IMR-90 (cell line): Measurements from ENCODE around the gene MTCL3.

Source experiments
- ATAC-seq: fragments of 200-7000 bp; cut with Tn5 transposase; 2 replicates; pipeline ENCODE4 v1.9.1; 2020; ENCODE audit warnings: low read depth, mild to moderate bottlenecking, moderate library complexity
- BruUV-seq: library from RNA; stranded (reverse); fragments of 400-500 nt; replicated peaks from 2 replicates; lab custom pipeline; 2021; lab: Mats Ljungman, UMichigan
- CTCF ChIA-PET: fragments of 300-600 bp; formaldehyde crosslinking; extraction: SDS; loops from one replicate; lab custom pipeline; 2021; ENCODE audit warnings: antibody characterized with exemption; lab: Yijun Ruan, JAX
- POLR2A ChIA-PET: fragments of 300-600 bp; sonication (Branson Sonifier 250); formaldehyde crosslinking; loops from one replicate; lab custom pipeline; 2022; ENCODE audit warnings: antibody characterized with exemption; ENCODE audit not compliant: unreplicated experiment; lab: Charles Lee
- DNase-seq: peaks from one replicate; pipeline ENCODE4 v3.0.0; 2013
- H2AFZ ChIP-seq: replicated peaks from 2 replicates; pipeline ENCODE3; 2013; ENCODE audit warnings: low read length, mild to moderate bottlenecking; ENCODE audit not compliant: poor library complexity
- H2AK5ac ChIP-seq: 2 replicates; pipeline ENCODE4 v1.6.1; 2013; ENCODE audit warnings: low read depth, low read length, inconsistent platforms
- H2AK9ac ChIP-seq: replicated peaks from 2 replicates; pipeline ENCODE3; 2013; ENCODE audit warnings: mild to moderate bottlenecking, low read depth, low read length, moderate library complexity; ENCODE audit not compliant: poor library complexity
- H2BK120ac ChIP-seq: 2 replicates; pipeline ENCODE4 v1.6.1; 2013; ENCODE audit warnings: low read depth, low read length, inconsistent platforms
- H2BK15ac ChIP-seq: 3 replicates; pipeline ENCODE4 v1.6.1; 2013; ENCODE audit warnings: low read depth, low read length, inconsistent platforms
- H2BK20ac ChIP-seq: 2 replicates; pipeline ENCODE4 v1.6.1; 2013; ENCODE audit warnings: low read depth, mild to moderate bottlenecking, inconsistent platforms, low read length, moderate library complexity
- H2BK5ac ChIP-seq: 2 replicates; pipeline ENCODE4 v1.6.1; 2013; ENCODE audit warnings: mild to moderate bottlenecking, low read depth, low read length, inconsistent platforms; ENCODE audit not compliant: poor library complexity, severe bottlenecking
- H3K14ac ChIP-seq: replicated peaks from 2 replicates; pipeline ENCODE4 v1.6.1; 2013; ENCODE audit warnings: low read depth, low read length, inconsistent platforms
- H3K18ac ChIP-seq: 2 replicates; pipeline ENCODE4 v1.6.1; 2013; ENCODE audit warnings: low read depth, low read length, control low read depth
- H3K23ac ChIP-seq: 2 replicates; pipeline ENCODE4 v1.6.1; 2013; ENCODE audit warnings: low read depth, low read length, inconsistent platforms
- H3K27ac ChIP-seq: 2 replicates; pipeline ENCODE4 v1.5.1; 2013; ENCODE audit warnings: mild to moderate bottlenecking, control low read depth, low read length; ENCODE audit not compliant: insufficient read depth
- H3K27me3 ChIP-seq: 2 replicates; pipeline ENCODE4 v1.6.1; 2013; ENCODE audit warnings: low read length; ENCODE audit not compliant: control insufficient read depth, insufficient read depth
- H3K36me3 ChIP-seq: 2 replicates; pipeline ENCODE4 v1.6.1; 2013; ENCODE audit warnings: low read length, mixed read lengths; ENCODE audit not compliant: control insufficient read depth, insufficient read depth
- H3K4ac ChIP-seq: 2 replicates; pipeline ENCODE4 v1.6.1; 2013; ENCODE audit warnings: low read depth, low read length, inconsistent platforms
- H3K4me1 ChIP-seq: 2 replicates; pipeline ENCODE4 v1.6.1; 2013; ENCODE audit warnings: low read length, mixed read lengths; ENCODE audit not compliant: control insufficient read depth, insufficient read depth
- H3K4me2 ChIP-seq: 2 replicates; pipeline ENCODE4 v1.6.1; 2013; ENCODE audit warnings: low read depth, mild to moderate bottlenecking, control low read depth, low read length, moderate library complexity
- H3K4me3 ChIP-seq: 2 replicates; pipeline ENCODE4 v1.5.1; 2013; ENCODE audit warnings: low read depth, mild to moderate bottlenecking, control low read depth, low read length, moderate library complexity; ENCODE audit not compliant: insufficient read depth
- H3K56ac ChIP-seq: 2 replicates; pipeline ENCODE4 v1.6.1; 2013; ENCODE audit warnings: low read length, inconsistent platforms; ENCODE audit not compliant: insufficient read depth; ENCODE audit errors: extremely low read depth
- H3K79me1 ChIP-seq, 2 experiments: 2 replicates each; pipeline ENCODE4 v1.6.1; 2013; ENCODE audit warnings: low read length in 2 of 2, inconsistent platforms in 1 of 2, low read depth in 1 of 2
- H3K9ac ChIP-seq: 2 replicates; pipeline ENCODE4 v1.6.1; 2013; ENCODE audit warnings: low read depth, low read length, control low read depth
- H3K9me1 ChIP-seq: 2 replicates; pipeline ENCODE4 v1.6.1; 2013; ENCODE audit warnings: low read length, inconsistent platforms; ENCODE audit not compliant: insufficient read depth
- H3K9me3 ChIP-seq: 2 replicates; pipeline ENCODE4 v1.6.1; 2013; ENCODE audit warnings: low read length; ENCODE audit not compliant: control insufficient read depth, insufficient read depth
- H4K20me1 ChIP-seq: 2 replicates; pipeline ENCODE4 v1.6.1; 2013; ENCODE audit warnings: low read length, inconsistent platforms; ENCODE audit not compliant: insufficient read depth
- H4K5ac ChIP-seq: 2 replicates; pipeline ENCODE4 v1.6.1; 2013; ENCODE audit warnings: mild to moderate bottlenecking, low read depth, low read length, control low read depth
- H4K8ac ChIP-seq, 2 experiments: 2 replicates each; pipeline ENCODE4 v1.6.1; 2013; ENCODE audit warnings: low read depth in 2 of 2, low read length in 2 of 2, control low read depth in 1 of 2, inconsistent platforms in 1 of 2
- H4K91ac ChIP-seq: 2 replicates; pipeline ENCODE4 v1.6.1; 2013; ENCODE audit warnings: low read depth, low read length, inconsistent platforms; ENCODE audit not compliant: insufficient read depth
- BHLHE40 ChIP-seq: fragments of 150-350 bp; IDR thresholded peaks from 2 replicates; pipeline ENCODE4 v1.6.1; 2016; ENCODE audit warnings: mild to moderate bottlenecking, low read depth, low read length
- CHD1 ChIP-seq: IDR thresholded peaks from 2 replicates; pipeline ENCODE4 v1.6.1; 2012; ENCODE audit warnings: low read depth, low read length, improper control_type of control experiment
- MAFK ChIP-seq: IDR thresholded peaks from 2 replicates; pipeline ENCODE4 v1.6.1; 2012; ENCODE audit warnings: low read depth, low read length, improper control_type of control experiment
- RCOR1 ChIP-seq: IDR thresholded peaks from 2 replicates; pipeline ENCODE4 v1.6.1; 2012; ENCODE audit warnings: mild to moderate bottlenecking, low read length, improper control_type of control experiment; ENCODE audit not compliant: insufficient replicate concordance
- whole genome bisulfite sequencing, 2 experiments: methylation state at CpG; one replicate each; pipeline versions ENCODE4 v1.1.5 to v1.1.7; 2013; ENCODE audit warnings: missing lambda C conversion rate in 2 of 2; ENCODE audit not compliant: insufficient read length in 1 of 2; ENCODE audit errors: extremely low coverage in 2 of 2; 5-methylcytosine and 5-hydroxymethylcytosine counted together
- dilution Hi-C: fragments of 300-500 bp; cut with HindIII; formaldehyde crosslinking; loops from one replicate; pipeline ENCODE4 v1.14.3; 2018; ENCODE audit warnings: low sequenced_read_pairs; ENCODE audit not compliant: unreplicated experiment
- in situ Hi-C: fragments of 300-500 bp; cut with MboI; formaldehyde crosslinking; loops from 3 replicates; pipeline ENCODE4 v1.14.3; 2019; ENCODE audit warnings: low sequenced_read_pairs, inconsistent platforms, mixed read lengths
- intact Hi-C: fragments of 100-400 bp; cut with micrococcal nuclease; formaldehyde crosslinking; loops from 2 replicates; pipeline ENCODE4 v1.10.0; 2022

MTCL3 gene

DNA sequence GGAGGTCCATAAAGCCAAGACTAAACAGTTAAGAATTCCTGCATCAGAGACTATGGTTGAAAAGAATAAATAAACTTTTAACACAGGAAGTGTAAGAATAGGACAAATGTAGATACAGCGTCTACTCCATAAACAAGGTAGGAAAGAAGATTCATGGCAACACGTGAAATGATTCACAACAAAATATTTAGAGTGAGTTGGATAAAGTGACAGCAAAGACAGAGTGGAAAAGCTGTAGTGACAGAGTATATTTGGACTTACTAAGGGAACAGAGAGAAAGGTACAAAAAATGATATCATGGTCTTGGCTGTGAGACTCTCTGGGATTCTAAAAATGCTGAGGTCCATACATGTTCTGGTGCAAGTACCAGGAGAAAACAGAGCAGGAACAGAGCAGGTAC, 38.0 kb downstream of the MTCL3 start:
- POLR2A ChIA-PET = no interaction called here
- Histone ChIP-seq H2BK15ac (no peak overlapping the region), H3K9me3 (no peaks in the 10 kb centered on the region), H3K27ac (no peak overlapping the region), H3K23ac (no peak overlapping the region), H2BK20ac (no peak overlapping the region), H3K4me2 (no peak overlapping the region), H2AFZ (no peak overlapping the region), H3K36me3 (no peaks in the 10 kb centered on the region), H3K18ac (no peak overlapping the region), H3K56ac (no peak overlapping the region), H4K5ac (no peak overlapping the region), H4K20me1 (no peaks in the 10 kb centered on the region), H3K4ac (no peak overlapping the region), H2AK9ac (no peak overlapping the region), H2BK5ac (no peak overlapping the region), H3K14ac (no peak overlapping the region), H4K91ac (no peak overlapping the region), H3K79me1 (peaks cover 0 to 3% of the 10 kb centered on the region in 2 experiments; a peak in 1 of 4 replicates), H2AK5ac (no peak overlapping the region), H3K27me3 (no peaks in the 10 kb centered on the region), H3K4me1 (peaks cover 4% of the 10 kb centered on the region), H4K8ac (no peak overlapping the region), H3K9me1 (peaks cover 3% of the 10 kb centered on the region; the same call in 1 of the 2 replicates), H3K9ac (no peak overlapping the region), H2BK120ac (no peak overlapping the region), H3K4me3 (no peak overlapping the region)
- DNase-seq (peak; percentile 1), ATAC-seq (no peak)
- intact Hi-C loops = loop anchor here (5.0 kb wide), 1 partner anchor 36 kb away; the partner anchor contains the start of gene MTCL3
- dilution Hi-C loops = no loop called here
- TF ChIP-seq RCOR1 = no peak
- TF ChIP-seq MAFK = no peak
- peak; percentile 23; the same call in 1 of the 2 replicates for TF ChIP-seq BHLHE40
- TF ChIP-seq CHD1 = no peak
- in situ Hi-C loops = no loop called here
- BruUV-seq = no TSS peak
- CTCF ChIA-PET = interaction anchor here (2.4 kb wide), 1 partner anchor 35 kb away, joined by 12 read pairs; no protein-coding TSS in a partner anchor
- WGBS, 2 experiments = no CpG with 5 or more reads among the region's 2 CpGs
